Fibroblast of lung (primary cell): ENCODE results near the gene PCDHGA7.

Experiments used
- EZH2 ChIP-seq: IDR thresholded peaks from 2 replicates; pipeline ENCODE4 v1.5.1; 2012; ENCODE audit warnings: low read length, control low read depth, mild to moderate bottlenecking; ENCODE audit errors: missing control alignments
- TF ChIP-seq, protein P1 (sequence below), 2 donors: IDR thresholded peaks in 1 of 2; conservative IDR thresholded peaks in 1 of 2; 1 replicate in 1 of 2; 2 replicates in 1 of 2; pipeline ENCODE4 v1.5.1; 2011 to 2012; ENCODE audit warnings: low read length in 2 of 2, control low read depth in 1 of 2, inconsistent platforms in 1 of 2, low read depth in 1 of 2, mild to moderate bottlenecking in 1 of 2

DNA sequence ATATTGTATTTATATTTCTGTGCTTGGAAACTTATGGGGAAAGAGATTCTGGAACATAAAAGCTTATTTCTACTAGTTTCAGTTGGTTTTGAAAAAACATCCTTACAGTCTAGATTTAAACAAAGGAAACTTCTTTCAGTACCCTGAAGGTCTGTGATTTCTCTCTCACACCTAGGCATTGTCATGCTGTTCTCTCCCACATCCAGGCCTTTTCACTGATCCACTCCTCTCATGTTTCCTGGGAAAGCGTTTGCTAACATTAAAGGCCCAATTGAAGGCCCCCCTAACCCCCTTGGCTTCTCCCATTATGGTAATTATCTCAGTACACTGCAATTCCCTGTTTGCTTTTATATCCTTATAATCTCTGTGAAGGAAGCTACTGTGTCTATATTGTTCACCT, 39.8 kb upstream of the PCDHGA7 start:
- TF ChIP-seq, protein P1, sequence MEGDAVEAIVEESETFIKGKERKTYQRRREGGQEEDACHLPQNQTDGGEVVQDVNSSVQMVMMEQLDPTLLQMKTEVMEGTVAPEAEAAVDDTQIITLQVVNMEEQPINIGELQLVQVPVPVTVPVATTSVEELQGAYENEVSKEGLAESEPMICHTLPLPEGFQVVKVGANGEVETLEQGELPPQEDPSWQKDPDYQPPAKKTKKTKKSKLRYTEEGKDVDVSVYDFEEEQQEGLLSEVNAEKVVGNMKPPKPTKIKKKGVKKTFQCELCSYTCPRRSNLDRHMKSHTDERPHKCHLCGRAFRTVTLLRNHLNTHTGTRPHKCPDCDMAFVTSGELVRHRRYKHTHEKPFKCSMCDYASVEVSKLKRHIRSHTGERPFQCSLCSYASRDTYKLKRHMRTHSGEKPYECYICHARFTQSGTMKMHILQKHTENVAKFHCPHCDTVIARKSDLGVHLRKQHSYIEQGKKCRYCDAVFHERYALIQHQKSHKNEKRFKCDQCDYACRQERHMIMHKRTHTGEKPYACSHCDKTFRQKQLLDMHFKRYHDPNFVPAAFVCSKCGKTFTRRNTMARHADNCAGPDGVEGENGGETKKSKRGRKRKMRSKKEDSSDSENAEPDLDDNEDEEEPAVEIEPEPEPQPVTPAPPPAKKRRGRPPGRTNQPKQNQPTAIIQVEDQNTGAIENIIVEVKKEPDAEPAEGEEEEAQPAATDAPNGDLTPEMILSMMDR (conservative IDR thresholded peaks at IDR 0.05 in 1 of 2, IDR thresholded peaks at IDR 0.05 in 1 of 2; ENCODE audit: low read depth in 1 of 2, low read length in 2 of 2) = no peak
- no peak for TF ChIP-seq EZH2
